ENCODE data around the gene STK33.

STK33 gene

DNA sequence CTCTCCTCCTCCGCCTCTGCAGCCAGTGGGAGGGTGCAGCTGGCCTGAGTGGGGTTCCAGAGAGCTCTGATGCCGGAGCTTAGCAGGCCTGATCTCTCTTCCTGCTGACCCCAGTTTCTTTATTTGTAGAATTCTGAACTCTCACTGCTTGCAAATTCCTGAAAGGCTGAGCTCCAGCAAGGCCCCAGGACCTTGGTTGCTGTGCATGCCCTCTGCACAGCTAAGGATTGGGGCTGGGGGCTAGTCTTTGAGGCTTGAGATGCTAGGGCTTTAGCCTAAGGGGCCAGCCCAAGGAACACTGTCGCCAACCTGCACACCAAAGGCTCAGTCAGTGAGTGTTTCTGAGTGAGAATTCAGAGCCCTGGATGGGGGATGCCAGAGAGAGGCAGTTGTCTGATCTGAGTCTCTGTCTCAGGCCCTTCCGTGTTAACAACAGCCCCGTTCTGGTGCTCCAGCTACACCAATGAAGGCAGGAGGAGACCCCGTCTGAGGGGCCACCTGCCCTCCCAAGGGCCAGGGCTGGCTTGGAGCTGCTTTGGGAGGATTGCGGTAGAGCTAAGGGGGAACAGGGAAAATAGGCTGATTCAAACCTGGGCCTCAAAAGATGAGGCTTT is 224.3 kb downstream of the STK33 start:
- Histone ChIP-seq H3K9me2 (replicated peaks; ENCODE audit: insufficient read depth, low read length) (no peaks in the 10 kb centered on the region), H3K27me3 (replicated peaks; ENCODE audit: insufficient read depth, low read length) (no peaks in the 10 kb centered on the region), H3K4me2 (ENCODE audit: low read depth, low read length) (no peak overlapping the region), H2AFZ (ENCODE audit: low read length) (no peak overlapping the region), H3F3A (ENCODE audit: insufficient read depth, low read length) (no peaks in the 10 kb centered on the region), H3K79me2 (ENCODE audit: low read length) (no peaks in the 10 kb centered on the region), H4K20me1 (ENCODE audit: insufficient read depth, low read length) (no peaks in the 10 kb centered on the region), H3K27ac (ENCODE audit: low read length) (no peak overlapping the region), H3K36me3 (replicated peaks; ENCODE audit: insufficient read depth, low read length) (no peaks in the 10 kb centered on the region), H3K9ac (ENCODE audit: low read length) (no peak overlapping the region), H3K4me1 (ENCODE audit: low read length) (no peaks in the 10 kb centered on the region), H3K9me3 (replicated peaks; ENCODE audit: insufficient read depth, low read length) (no peaks in the 10 kb centered on the region), H3K4me3 (ENCODE audit: low read length) (no peak overlapping the region)
- TF ChIP-seq EZH2 (optimal IDR thresholded peaks at IDR 0.05; ENCODE audit: low read depth, low read length) (no peak), EZH2phosphoT487 (IDR thresholded peaks at IDR 0.05; ENCODE audit: low read length) (no peak)
- TF ChIP-seq, protein P1, sequence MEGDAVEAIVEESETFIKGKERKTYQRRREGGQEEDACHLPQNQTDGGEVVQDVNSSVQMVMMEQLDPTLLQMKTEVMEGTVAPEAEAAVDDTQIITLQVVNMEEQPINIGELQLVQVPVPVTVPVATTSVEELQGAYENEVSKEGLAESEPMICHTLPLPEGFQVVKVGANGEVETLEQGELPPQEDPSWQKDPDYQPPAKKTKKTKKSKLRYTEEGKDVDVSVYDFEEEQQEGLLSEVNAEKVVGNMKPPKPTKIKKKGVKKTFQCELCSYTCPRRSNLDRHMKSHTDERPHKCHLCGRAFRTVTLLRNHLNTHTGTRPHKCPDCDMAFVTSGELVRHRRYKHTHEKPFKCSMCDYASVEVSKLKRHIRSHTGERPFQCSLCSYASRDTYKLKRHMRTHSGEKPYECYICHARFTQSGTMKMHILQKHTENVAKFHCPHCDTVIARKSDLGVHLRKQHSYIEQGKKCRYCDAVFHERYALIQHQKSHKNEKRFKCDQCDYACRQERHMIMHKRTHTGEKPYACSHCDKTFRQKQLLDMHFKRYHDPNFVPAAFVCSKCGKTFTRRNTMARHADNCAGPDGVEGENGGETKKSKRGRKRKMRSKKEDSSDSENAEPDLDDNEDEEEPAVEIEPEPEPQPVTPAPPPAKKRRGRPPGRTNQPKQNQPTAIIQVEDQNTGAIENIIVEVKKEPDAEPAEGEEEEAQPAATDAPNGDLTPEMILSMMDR (IDR thresholded peaks at IDR 0.05; ENCODE audit: low read length): no peak
- no peak for DNase-seq

- Histone ChIP-seq H3K27ac (ENCODE audit: low read length) (no peak overlapping the region), H3K9me2 (replicated peaks; ENCODE audit: insufficient read depth, low read length) (no peaks in the 10 kb centered on the region), H3K9ac (ENCODE audit: low read length) (no peak overlapping the region), H4K20me1 (ENCODE audit: insufficient read depth, low read length) (no peaks in the 10 kb centered on the region), H3K4me2 (ENCODE audit: low read depth, low read length) (no peak overlapping the region), H3K4me3 (ENCODE audit: low read length) (no peak overlapping the region), H2AFZ (ENCODE audit: low read length) (no peak overlapping the region), H3K36me3 (replicated peaks; ENCODE audit: insufficient read depth, low read length) (no peaks in the 10 kb centered on the region), H3F3A (ENCODE audit: insufficient read depth, low read length) (no peaks in the 10 kb centered on the region), H3K9me3 (replicated peaks; ENCODE audit: insufficient read depth, low read length) (no peaks in the 10 kb centered on the region), H3K27me3 (replicated peaks; ENCODE audit: insufficient read depth, low read length) (no peaks in the 10 kb centered on the region), H3K4me1 (ENCODE audit: low read length) (no peaks in the 10 kb centered on the region), H3K79me2 (ENCODE audit: low read length) (no peaks in the 10 kb centered on the region)
- DNase-seq: no peak
- TF ChIP-seq, protein P1 (IDR thresholded peaks at IDR 0.05; ENCODE audit: low read length): no peak
- TF ChIP-seq EZH2 (optimal IDR thresholded peaks at IDR 0.05; ENCODE audit: low read depth, low read length) (no peak), EZH2phosphoT487 (IDR thresholded peaks at IDR 0.05; ENCODE audit: low read length) (no peak)
Measured at GRCh38 chr11:8368772-8369171, 225.3 kb downstream of the STK33 start.

DNA sequence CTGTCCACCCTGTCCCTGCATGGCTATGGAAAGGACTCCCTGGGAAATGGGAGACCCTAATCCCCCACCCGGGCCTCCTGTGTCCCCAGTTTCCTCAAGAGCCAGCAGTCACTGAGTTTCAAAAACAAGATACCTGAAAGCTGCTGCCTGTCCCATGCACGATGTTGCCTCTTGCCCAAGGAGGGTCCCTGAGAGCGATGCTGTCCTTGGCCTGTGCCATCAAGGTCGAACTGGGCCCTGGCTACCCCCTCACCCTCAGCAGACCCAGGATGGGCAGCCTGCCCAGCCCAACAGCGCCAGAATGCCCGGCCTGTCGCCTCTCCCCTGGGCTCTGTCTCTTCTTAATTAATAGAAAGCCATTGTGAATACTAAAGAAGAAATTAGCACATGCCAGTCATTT is 225.8 kb downstream of the STK33 start:
- Histone ChIP-seq H3K79me2 (ENCODE audit: low read length) (no peaks in the 10 kb centered on the region), H3K36me3 (replicated peaks; ENCODE audit: insufficient read depth, low read length) (no peaks in the 10 kb centered on the region), H3K9me2 (replicated peaks; ENCODE audit: insufficient read depth, low read length) (no peaks in the 10 kb centered on the region), H2AFZ (ENCODE audit: low read length) (no peak overlapping the region), H3K27me3 (replicated peaks; ENCODE audit: insufficient read depth, low read length) (no peaks in the 10 kb centered on the region), H3K4me3 (ENCODE audit: low read length) (no peak overlapping the region), H3K4me2 (ENCODE audit: low read depth, low read length) (no peak overlapping the region), H3F3A (ENCODE audit: insufficient read depth, low read length) (no peaks in the 10 kb centered on the region), H3K9me3 (replicated peaks; ENCODE audit: insufficient read depth, low read length) (no peaks in the 10 kb centered on the region), H3K4me1 (ENCODE audit: low read length) (no peaks in the 10 kb centered on the region), H3K9ac (ENCODE audit: low read length) (no peak overlapping the region), H4K20me1 (ENCODE audit: insufficient read depth, low read length) (no peaks in the 10 kb centered on the region), H3K27ac (ENCODE audit: low read length) (no peak overlapping the region)
- TF ChIP-seq, protein P1 (IDR thresholded peaks at IDR 0.05; ENCODE audit: low read length): no peak
- no peak for TF ChIP-seq EZH2phosphoT487 (IDR thresholded peaks at IDR 0.05; ENCODE audit: low read length)
- TF ChIP-seq EZH2 (optimal IDR thresholded peaks at IDR 0.05; ENCODE audit: low read depth, low read length): no peak
- no peak for DNase-seq
